GM18511 (cell line): ENCODE results near the gene ZNF621.
"Not testable (repeated sequence)": the region's sequence is repeated elsewhere in the genome, so short reads cannot be mapped to it uniquely, and the experiment has no call there.

Experiments used
- ATAC-seq: cut with Tn5 transposase; IDR thresholded peaks from one replicate; pipeline ENCODE4 v1.9.1; 2021; ENCODE audit warnings: mild to moderate bottlenecking, moderate library complexity; ENCODE audit not compliant: unreplicated experiment

ZNF621 gene

GRCh38 chr3:40532252-40532651 lies 7.5 kb downstream of the ZNF621 start:
- ATAC-seq = no peak

GRCh38 chr3:40534283-40534682 lies 9.5 kb downstream of the ZNF621 start:
- ATAC-seq = no peak

- no peak for ATAC-seq
Measured at GRCh38 chr3:40546816-40547215, 22.1 kb downstream of the ZNF621 start.

- ATAC-seq = no peak
Measured at GRCh38 chr3:40550167-40550566, 25.4 kb downstream of the ZNF621 start.

- peak; percentile 63 for ATAC-seq
Measured at GRCh38 chr3:40557575-40558161, 32.9 kb downstream of the ZNF621 start.

GRCh38 chr3:40562482-40562881 lies 37.7 kb downstream of the ZNF621 start:
- not testable (repeated sequence) for ATAC-seq

GRCh38 chr3:40565629-40566028 lies 40.9 kb downstream of the ZNF621 start:
- ATAC-seq = not testable (repeated sequence)

GRCh38 chr3:40566694-40567093 lies 41.9 kb downstream of the ZNF621 start:
- no peak for ATAC-seq

- ATAC-seq = no peak
Measured at GRCh38 chr3:40572588-40572987, 47.8 kb downstream of the ZNF621 start.

GRCh38 chr3:40574050-40574449 lies 49.3 kb downstream of the ZNF621 start:
- ATAC-seq = no peak

GRCh38 chr3:40574661-40575060 lies 49.9 kb downstream of the ZNF621 start:
- no peak for ATAC-seq

GRCh38 chr3:40576396-40576795 lies 51.6 kb downstream of the ZNF621 start:
- no peak for ATAC-seq

- peak; percentile 70 for ATAC-seq
Measured at GRCh38 chr3:40580494-40581091, 55.8 kb downstream of the ZNF621 start.

- no peak for ATAC-seq
Measured at GRCh38 chr3:40581166-40581565, 56.4 kb downstream of the ZNF621 start.

GRCh38 chr3:40582401-40583027 lies 57.8 kb downstream of the ZNF621 start:
- ATAC-seq = no peak

- ATAC-seq = no peak
Measured at GRCh38 chr3:40583691-40584090, 58.9 kb downstream of the ZNF621 start.

GRCh38 chr3:40584625-40585189 lies 59.9 kb downstream of the ZNF621 start:
- ATAC-seq = peak; percentile 68

- peak; percentile 66 for ATAC-seq
Measured at GRCh38 chr3:40585381-40586016, 60.7 kb downstream of the ZNF621 start.

GRCh38 chr3:40586901-40587300 lies 62.1 kb downstream of the ZNF621 start:
- ATAC-seq = no peak

GRCh38 chr3:40588406-40588805 lies 63.6 kb downstream of the ZNF621 start:
- ATAC-seq = no peak
